Measurements from ENCODE around the gene DQX1. TPM values are rescaled to one million over a fixed set of nuclear protein-coding genes. Genes with fewer than 3 reads are reported as not detected.

The DQX1 gene
- total RNA-seq, 1 experiment from 2014 or later: 0.71 TPM

GRCh38 chr2:74474899-74475298, 51.1 kb downstream of the DQX1 start:
- no peak for DNase-seq (ENCODE audit: low spot score)
- CTCF ChIA-PET: interaction anchor here (0.8 kb wide), 1 partner anchor 578 kb away, joined by 3 read pairs; no protein-coding TSS in a partner anchor
- Histone ChIP-seq H3K4me3 (ENCODE audit: low read depth, low read length, poor library complexity, severe bottlenecking) (no peak overlapping the region), H3K27ac (ENCODE audit: low read depth, low read length, poor library complexity, severe bottlenecking) (no peak overlapping the region), H3K4me1 (ENCODE audit: insufficient read depth, low read length, poor library complexity, severe bottlenecking) (peaks cover 7% of the 10 kb centered on the region), H3K36me3 (ENCODE audit: insufficient read depth, low read length, poor library complexity, severe bottlenecking) (peaks cover 15% of the 10 kb centered on the region), H3K9me3 (ENCODE audit: low read depth, low read length, poor library complexity, severe bottlenecking) (no peaks in the 10 kb centered on the region), H3K27me3 (replicated peaks; ENCODE audit: insufficient read depth, low read depth, low read length, poor library complexity) (no peaks in the 10 kb centered on the region)
- intact Hi-C loops (cut with micrococcal nuclease; ENCODE audit: unreplicated experiment): no loop called here
- POLR2A ChIA-PET (ENCODE audit: low non-redundant PET): interaction anchor here (0.6 kb wide), 1 partner anchor 17 kb away, joined by 4 read pairs; no protein-coding TSS in a partner anchor
- BruUV-seq (replicated peaks): no TSS peak
- peak; percentile 40 for TF ChIP-seq CTCF (conservative IDR thresholded peaks at IDR 0.05; ENCODE audit: low read depth, low read length)
- TF ChIP-seq EZH2 (IDR thresholded peaks at IDR 0.05; ENCODE audit: borderline replicate concordance, low read depth, low read length, poor library complexity, severe bottlenecking): no peak

- Histone ChIP-seq H3K4me3 (ENCODE audit: low read depth, low read length, poor library complexity, severe bottlenecking) (no peak overlapping the region), H3K36me3 (ENCODE audit: insufficient read depth, low read length, poor library complexity, severe bottlenecking) (peaks cover 13% of the 10 kb centered on the region), H3K27ac (ENCODE audit: low read depth, low read length, poor library complexity, severe bottlenecking) (no peak overlapping the region), H3K9me3 (ENCODE audit: low read depth, low read length, poor library complexity, severe bottlenecking) (no peaks in the 10 kb centered on the region), H3K27me3 (replicated peaks; ENCODE audit: insufficient read depth, low read depth, low read length, poor library complexity) (no peaks in the 10 kb centered on the region), H3K4me1 (ENCODE audit: insufficient read depth, low read length, poor library complexity, severe bottlenecking) (peaks cover 7% of the 10 kb centered on the region)
- DNase-seq (ENCODE audit: low spot score): no peak
- ChIA-PET CTCF (interaction anchor here (0.7 kb wide), 2 partner anchors 16 to 327 kb away, joined by 3 read pairs; partner anchors contain the start of genes BOLA3 and WBP1), POLR2A (ENCODE audit: low non-redundant PET) (interaction anchor here (0.6 to 0.7 kb wide), 2 partner anchors 17 to 56 kb away, joined by 4 to 7 read pairs; no protein-coding TSS in a partner anchor)
- intact Hi-C loops (cut with micrococcal nuclease; ENCODE audit: unreplicated experiment): no loop called here
- TF ChIP-seq CTCF (conservative IDR thresholded peaks at IDR 0.05; ENCODE audit: low read depth, low read length) (no peak), EZH2 (IDR thresholded peaks at IDR 0.05; ENCODE audit: borderline replicate concordance, low read depth, low read length, poor library complexity, severe bottlenecking) (no peak)
- BruUV-seq (replicated peaks): no TSS peak
Measured at GRCh38 chr2:74474481-74474880, 51.5 kb downstream of the DQX1 start.

DNA sequence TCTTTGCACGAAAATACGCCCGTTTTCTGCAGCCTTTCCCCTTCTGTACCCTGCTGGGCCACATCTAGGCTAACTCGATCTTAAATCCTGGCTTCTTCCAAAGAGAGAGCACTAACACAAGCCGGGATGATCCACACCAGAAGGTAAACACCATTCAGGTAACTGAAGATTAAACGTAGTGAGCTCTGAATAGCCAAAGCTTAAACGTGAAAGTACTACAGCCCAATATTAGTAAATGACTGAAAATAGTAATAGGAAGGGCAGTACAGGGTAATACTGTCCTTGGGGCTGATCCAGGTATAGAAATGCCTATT, 53.1 kb downstream of the DQX1 start:
- Histone ChIP-seq H3K4me3 (ENCODE audit: low read depth, low read length, poor library complexity, severe bottlenecking) (peak overlapping the region; percentile 59), H3K27me3 (replicated peaks; ENCODE audit: insufficient read depth, low read depth, low read length, poor library complexity) (no peaks in the 10 kb centered on the region), H3K27ac (ENCODE audit: low read depth, low read length, poor library complexity, severe bottlenecking) (peak overlapping the region; percentile 88), H3K4me1 (ENCODE audit: insufficient read depth, low read length, poor library complexity, severe bottlenecking) (peaks cover 7% of the 10 kb centered on the region), H3K36me3 (ENCODE audit: insufficient read depth, low read length, poor library complexity, severe bottlenecking) (peaks cover 13% of the 10 kb centered on the region), H3K9me3 (ENCODE audit: low read depth, low read length, poor library complexity, severe bottlenecking) (no peaks in the 10 kb centered on the region)
- POLR2A ChIA-PET (ENCODE audit: low non-redundant PET): no interaction called here
- CTCF ChIA-PET: interaction anchor here (1.0 kb wide), 1 partner anchor 10 kb away, joined by 5 read pairs; the partner anchor contains the start of genes CCDC142 and TTC31
- DNase-seq (ENCODE audit: low spot score): no peak
- TF ChIP-seq EZH2 (IDR thresholded peaks at IDR 0.05; ENCODE audit: borderline replicate concordance, low read depth, low read length, poor library complexity, severe bottlenecking) (no peak), CTCF (conservative IDR thresholded peaks at IDR 0.05; ENCODE audit: low read depth, low read length) (no peak)
- intact Hi-C loops (cut with micrococcal nuclease; ENCODE audit: unreplicated experiment): no loop called here
- BruUV-seq (replicated peaks): TSS peak; percentile 89
